Stimulated activated CD8-positive, alpha-beta memory T cell treated with anti-CD3 and anti-CD28 coated beads, Interleukin-15, amount 100 ng/mL, for 4 hours (primary cell): ENCODE data around the gene HDAC11.

Experiments used
- DNase-seq, 2 donors: peaks; one replicate each; pipeline ENCODE4 v3.0.0-alpha.2; 2020; ENCODE audit warnings: low read depth in 2 of 2

The HDAC11 gene

DNA sequence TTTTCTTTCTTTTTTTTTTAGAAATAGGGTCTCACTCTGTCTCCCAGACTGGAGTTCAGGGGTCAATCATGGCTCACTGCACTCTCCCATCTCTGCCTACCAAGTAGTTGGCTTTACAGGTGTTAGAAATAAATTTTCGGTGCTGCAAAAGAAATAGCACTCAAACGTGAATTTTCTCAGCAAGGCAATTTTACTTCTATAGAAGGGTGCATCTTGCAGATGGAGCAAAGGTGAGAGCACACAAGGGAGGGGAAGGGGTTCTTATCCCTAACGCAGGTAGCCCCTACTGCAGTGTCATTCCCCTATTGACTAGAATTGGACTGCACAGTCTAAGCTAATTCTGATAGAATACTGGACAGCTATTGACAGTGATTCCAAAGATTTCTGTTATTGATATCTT, 62.0 kb downstream of the HDAC11 start:
- DNase-seq = no peak

DNA sequence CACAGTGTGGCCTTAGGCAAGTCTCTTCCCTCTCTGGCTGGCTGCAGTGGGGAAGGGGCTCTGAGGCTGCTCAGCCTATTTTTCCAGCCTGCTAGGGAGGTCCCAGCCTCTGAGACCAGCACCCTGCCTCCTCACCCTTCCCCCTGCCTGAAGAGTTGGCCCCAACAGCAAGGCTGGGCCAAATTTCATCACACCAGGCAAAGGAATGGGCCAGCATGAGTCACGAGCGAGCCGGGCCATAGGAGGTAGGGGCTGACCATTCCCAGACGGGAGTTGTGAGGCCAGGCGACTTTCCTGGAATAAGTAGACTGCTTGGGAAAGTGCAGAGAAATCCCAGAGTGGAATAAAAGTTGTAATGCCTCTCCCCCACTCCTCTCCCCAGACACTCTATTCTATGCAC, 63.1 kb downstream of the HDAC11 start:
- no peak for DNase-seq

DNA sequence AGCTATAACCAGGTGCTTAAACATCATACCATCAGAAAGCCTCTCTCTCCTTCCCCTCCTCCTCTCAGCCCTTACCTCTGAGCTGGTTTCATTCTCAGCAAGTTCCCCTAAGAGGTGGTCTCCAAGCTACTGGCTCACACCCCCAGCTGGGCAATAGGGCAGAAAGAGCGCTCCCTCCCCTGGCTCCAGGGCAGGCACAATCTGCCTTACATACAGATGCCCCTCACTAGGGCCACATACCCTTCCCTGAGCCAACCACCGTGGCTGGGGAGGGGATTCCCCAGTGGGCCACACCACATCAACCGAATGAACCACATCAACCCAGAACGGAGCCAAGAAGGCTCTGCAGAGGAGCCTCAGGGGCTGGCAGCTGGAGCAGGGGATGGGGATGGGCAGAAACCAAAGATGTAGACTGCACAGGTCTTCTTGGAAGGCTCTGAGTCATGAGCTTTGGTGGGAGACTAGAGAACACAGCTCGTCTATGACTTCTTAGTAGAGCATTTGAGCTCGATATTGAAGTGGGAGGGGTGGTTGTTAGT, 64.3 kb downstream of the HDAC11 start:
- peak; percentile 30 to 50 for DNase-seq

DNA sequence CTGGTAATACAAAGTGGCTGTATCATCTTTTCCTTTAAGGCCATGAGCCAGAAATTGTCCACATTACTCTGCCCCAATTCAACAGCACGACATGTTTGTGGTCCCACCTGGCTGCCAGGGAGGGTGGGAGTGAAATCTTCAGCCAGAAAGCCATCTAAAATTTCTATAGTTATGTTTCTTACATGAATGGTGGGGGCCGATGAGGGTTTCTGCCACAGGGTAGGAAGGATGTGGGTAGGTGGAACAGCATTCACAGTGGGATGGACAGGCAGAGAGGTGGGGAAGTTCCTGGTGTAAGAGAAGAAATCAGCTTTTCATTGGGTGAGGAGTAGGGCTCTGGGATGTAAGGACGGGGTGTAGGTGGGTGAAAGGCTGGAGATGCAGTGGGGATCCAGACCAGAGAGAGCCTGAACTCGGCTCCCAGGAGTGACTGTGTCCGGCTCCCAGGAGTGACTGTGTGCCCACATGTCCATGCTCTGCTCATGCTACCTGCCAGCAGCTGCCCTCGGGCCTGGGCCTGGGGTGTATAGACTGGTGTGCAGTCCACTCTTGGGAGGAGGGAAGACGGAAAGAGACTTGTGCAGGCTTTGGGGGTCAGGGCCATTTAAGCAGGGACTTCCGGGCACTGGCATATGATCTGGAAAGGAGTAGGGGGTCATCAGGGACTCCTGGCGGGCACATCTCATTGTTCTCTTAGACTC, 65.0 kb downstream of the HDAC11 start:
- DNase-seq = no peak

DNA sequence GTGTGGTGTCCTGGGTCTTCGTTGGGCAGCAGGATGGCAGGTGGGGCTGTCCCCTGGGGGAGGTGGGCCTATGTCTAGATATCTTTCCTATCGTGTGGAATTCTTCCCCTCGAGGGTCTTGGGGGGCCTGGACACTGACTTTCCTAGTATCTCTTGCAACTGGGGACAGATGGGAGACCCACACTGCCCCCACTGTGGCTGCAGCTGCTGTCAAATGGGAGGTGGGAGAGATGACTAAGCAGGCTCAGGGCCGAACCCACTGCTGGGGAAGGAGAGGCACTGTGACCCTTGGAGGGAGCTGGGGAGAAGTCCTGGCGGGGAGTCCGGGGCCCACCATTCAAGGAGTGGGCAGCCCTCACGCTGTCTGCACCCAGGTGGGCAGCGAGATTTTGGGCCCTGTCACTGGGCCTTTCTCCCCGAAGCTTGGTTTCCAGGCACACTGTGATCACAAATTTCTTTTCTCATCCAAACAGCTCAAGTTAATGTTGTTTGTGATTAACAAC, 65.9 kb downstream of the HDAC11 start:
- DNase-seq = no peak

DNA sequence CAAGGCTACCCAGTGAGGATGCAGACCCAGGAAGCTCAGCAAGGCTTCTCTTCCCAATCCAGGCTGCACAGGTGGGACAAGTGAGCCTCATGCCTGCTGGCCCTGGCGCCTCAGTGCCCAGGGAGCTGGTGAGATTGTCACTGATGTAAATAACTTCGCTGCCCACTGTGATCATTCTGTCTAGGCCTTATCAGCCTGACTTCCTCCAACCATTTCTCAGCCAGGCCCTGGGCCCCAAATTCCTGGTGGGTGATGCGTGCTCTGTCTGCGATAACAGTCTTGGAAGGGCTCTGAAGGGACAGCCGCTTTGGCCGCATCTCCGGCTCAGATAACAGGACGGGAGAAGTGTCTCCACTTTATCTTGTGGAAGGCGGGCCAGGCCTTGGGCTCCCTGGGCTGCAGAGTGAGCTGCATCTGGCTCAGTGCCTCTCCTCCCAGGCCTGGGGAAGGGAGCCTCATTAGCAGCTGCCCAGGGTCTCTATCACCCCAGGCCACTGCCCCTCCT, 66.6 kb downstream of the HDAC11 start:
- no peak for DNase-seq

DNA sequence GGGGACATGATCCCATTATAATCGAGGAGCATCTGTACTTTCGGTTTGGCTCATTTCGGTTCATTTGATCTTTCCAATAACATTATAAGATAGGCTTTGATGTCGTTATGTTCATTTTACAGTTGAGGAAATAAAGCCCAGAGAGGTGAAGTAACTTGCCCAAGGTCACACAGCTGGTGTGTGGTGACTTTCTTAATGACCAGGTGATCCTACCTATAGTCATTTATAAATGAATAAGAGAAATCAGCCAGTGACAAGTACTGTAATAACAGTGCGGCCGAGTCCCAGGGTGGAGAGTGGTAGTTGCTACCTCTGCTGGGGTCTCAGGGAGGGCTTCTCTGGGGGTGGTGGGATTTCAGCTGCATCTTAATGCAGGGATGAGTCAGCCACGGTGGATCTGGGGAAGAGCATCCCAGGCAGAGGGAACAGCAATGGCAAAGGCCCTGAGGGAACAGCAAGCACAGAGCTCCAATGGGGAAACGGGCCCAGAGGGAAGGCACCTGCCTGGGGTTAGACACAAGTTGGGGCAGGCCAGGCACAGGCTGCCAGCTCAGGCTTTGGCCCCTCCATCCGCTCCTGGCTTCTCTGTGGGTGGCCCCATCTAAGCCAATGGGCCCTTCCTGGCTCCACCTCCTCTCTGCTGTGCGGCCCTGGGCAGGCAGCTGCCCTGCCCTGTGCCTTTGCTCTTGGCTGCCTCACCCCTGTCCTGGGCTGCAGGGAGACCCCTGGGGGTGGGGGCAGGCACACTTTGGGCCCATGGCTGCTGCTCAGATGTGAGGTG, 67.7 kb downstream of the HDAC11 start:
- DNase-seq = no peak

DNA sequence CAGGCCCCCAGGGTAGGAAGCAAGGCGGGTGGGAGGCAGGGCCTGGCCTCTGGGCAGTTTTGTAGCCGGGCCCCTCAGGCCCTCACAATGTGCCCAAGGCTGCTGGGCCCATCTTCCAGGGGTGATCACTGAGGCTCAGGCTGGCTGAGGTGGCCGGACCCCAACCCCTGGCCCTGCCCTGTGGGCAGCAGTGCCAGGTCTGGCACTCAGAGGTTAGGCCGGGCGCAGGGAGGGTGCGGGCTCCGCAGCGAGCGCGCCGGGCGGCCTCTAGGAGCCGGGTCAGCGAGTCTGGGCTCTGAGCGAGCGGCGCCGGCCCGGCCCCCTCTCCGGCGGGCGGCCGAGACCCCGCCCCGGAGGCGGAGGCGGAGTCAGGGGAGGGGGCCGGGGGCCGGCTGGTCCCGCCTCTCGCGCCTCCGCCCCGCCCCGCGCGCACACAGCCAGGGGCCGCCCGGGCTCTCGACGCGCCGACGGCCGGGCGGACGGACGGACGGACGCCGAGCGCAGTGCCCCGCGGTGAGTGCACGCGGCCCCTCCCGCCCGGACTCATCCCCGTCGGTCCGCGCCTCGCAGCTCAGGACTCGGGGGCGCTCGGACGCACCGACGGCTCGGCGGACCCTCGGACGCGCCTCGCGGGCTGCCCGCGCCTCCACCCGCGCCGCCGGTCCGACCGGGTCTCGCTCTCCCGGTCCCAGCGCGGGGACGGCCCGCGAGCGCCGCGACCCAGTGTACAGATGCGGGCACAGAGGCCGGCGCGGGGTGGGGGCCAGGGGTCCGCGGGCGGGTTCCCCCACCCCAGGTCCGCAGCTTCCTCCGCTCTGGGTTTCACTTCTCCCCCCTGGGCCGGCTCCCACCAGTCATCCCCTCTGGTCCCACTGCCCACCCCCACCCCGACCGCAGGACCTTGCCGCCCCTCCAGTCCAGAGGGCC, 68.9 kb downstream of the HDAC11 start, which contains the start of gene FBLN2:
Gene FBLN2 (plus strand): TSS at position 430 of the 927 bp plus-strand sequence. CDS start 21,231 bp downstream, outside the sequence.
- peak in 1 of 2 donors; percentile 5 for DNase-seq

DNA sequence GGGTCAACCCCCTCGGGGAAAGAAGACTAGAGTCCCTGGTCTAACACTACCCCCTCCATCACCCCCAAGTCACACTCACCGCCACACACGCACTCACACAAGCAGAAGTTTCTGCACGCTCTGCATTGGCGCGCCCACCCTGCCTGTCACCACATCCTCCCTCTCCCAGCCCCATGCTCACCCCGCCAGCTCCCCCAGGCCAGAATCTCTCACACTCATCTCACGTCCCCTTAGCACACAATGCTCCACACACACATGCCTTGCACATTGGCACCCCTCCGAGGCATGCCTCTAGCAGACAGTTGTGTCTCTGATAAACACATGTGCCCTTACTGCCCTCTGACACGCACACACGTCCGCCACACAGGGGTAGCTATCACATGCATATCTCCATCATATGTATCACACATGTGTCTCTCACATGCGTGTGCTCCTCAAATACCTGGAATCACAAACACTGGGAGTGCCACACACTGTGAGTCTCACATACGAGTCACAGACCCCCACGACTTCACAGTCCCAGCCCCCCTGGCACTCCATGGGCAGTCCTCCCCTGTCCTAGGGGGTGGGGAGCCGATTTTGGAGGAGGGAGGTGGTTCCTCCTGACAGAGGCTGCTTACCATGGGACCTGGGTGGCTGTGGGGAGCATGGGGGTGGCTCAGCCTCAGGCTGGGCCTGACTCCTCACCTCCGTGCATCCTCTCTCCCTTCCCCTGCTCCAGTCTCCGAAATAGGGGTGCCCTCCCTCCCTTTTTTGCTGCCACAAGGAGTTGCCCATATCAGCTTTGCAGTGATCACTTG, 69.7 kb downstream of the HDAC11 start:
- DNase-seq = no peak

DNA sequence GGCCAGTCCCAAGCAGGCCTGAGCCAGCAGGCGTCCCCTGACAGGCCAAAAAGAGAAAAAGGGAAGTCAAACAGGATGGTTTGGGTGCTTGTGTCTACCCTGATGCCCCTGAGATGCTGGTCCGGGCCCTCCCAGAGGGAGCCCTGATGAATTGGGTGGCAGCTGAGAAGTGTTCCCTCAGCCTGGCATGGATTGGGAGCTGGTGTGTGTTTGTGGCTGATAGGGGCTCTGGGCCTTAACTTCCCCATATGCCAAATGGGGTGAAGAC, 70.3 kb downstream of the HDAC11 start:
- no peak for DNase-seq

DNA sequence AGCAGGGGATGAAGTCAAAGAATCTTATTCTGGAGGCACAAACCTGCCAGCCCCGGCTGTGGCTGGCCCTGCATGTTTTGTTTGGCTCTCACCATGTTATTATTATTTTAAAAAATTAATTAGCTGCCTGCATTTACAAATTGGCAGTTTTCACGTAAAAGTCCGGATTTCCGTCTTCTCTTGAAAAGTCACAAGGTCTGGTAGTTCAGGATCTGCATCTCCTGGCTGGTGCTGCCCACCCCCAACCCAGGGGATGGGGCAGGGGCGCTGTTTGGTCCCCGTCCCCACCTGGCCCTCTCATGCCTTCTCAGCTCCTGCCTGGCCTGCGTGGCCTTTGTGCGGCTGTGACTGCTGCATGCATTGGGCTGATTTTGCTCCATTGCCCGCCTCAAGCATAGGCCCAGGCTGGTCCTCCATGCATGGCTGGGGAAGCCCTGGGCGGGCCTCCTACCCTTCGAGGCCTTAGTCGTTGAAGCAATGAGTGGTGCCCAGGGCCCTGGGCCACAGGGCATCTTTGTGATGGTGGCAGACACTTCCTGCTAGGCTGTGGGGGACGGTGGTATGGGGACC, 70.8 kb downstream of the HDAC11 start:
- no peak for DNase-seq

DNA sequence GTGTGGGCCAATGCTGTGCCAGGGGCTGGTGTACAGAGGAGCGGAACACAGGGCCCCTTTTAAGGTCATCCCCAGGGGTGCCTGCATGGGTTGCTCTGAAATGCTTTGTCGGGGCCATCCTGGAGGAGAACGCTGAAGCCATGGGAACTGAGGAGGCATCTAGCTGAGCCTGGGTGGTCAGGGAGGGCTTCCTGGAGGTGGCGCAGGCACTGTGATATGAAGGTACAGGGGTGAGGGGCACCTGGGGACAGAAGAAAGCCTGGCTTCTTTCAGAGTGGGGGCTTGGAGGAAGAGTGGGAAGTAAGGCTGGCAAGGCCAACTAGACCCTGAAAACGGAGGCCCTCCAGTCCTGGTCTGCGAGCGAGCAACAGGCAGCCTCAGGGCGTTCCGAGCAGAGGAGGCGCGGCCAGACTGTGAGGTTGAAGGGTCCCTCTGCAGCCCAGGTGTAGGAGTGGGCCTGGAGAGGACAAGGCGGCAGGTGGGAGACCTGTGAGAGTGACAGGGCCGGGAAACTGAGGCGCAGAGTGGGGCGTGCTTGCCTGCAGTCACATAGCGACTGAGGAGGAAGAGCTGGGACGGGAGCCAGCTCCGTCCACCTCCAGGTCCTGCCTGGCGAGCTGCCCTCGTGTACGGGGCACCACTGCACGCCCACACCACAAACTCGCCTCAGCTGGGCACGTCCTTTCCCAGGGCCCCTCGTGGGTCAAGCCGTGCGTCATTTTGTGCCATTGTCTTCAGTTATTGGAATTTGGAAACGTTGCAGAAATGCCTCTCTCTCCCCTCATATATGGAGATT, 72.9 kb downstream of the HDAC11 start:
- no peak for DNase-seq

DNA sequence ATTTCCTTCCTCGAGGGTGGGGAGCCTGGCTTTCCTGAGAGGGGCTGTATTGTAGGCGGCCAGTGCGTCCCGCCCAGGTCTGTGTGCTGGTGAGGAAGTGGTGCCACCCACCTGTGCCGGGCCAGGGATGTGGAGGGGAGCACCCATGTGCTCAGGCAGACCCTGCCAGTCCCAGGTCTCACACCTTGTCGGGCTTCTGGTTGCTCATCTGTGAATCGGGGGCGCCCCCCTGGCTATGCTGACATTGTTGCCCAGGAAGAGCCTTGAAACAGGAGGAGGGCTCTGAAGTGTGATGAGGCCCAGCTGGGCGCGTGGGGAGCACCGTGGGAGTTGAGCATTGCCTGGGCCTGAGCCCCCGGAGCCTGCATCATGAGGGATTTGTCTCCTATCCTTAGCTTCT, 73.6 kb downstream of the HDAC11 start:
- DNase-seq = no peak

DNA sequence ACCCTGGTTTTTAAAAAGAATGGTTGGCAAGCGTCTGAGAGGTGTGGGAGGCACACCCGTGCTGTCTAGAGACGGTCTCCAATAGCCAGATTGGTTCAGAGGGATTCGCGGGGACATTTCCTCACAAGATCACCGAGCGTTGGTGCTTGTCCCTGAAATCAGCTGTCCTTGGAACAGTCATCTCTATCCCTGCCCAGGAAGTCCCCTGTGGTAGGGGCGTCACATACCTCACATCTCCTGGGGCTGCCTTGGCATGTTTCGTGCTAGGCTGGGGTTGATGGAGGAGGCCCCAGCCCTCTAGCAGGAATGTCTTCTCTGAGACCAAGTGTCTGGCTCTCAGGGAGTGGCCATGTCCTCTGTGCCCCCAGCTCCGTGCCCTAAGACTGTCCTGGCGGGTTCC, 75.6 kb downstream of the HDAC11 start:
- no peak for DNase-seq
